Adrenal gland (tissue), 5 donors: ENCODE measurements around the gene CFAP90.

Experiments used
- CTCF ChIP-seq, 6 experiments: fragments of 450-650 bp in 4 of 6; fragments of 200-600 bp in 2 of 6; sonication (generic) in 1 of 6; IDR thresholded peaks; 1 replicate in 5 of 6; 2 replicates in 1 of 6; pipeline versions ENCODE4 v1.5.1 to v1.8.0; 2016 to 2021; ENCODE audit warnings: antibody characterized with exemption in 6 of 6, mild to moderate bottlenecking in 2 of 6, moderate library complexity in 1 of 6
- POLR2A ChIP-seq, 2 donors: fragments of 450-650 bp; IDR thresholded peaks; one replicate each; pipeline ENCODE4 v1.6.1; 2017; ENCODE audit warnings: antibody characterized with exemption in 2 of 2, mild to moderate bottlenecking in 2 of 2, moderate library complexity in 1 of 2
- donor health status: DM: no; HTN: no; CAD: no.

GRCh38 chr5:7802855-7803254, 48.1 kb downstream of the CFAP90 start:
- TF ChIP-seq CTCF (IDR thresholded peaks at IDR 0.05) (no peak), POLR2A (IDR thresholded peaks at IDR 0.05) (no peak)
